Astrocyte (in vitro differentiated cells and primary cell): ENCODE results near the gene DUSP6. TPM values are rescaled to one million over a fixed set of nuclear protein-coding genes. Genes with fewer than 3 reads are reported as not detected.

Experiments
- DNase-seq: peaks from one replicate; pipeline ENCODE4 v3.0.0-alpha.2; 2010; ENCODE audit warnings: low read depth
- FAIRE-seq: peaks from 2 replicates; lab custom pipeline; 2011; peaks lifted over from hg19 to GRCh38; lab: Jason Lieb, UNC
- H2AFZ ChIP-seq: 2 replicates; pipeline ENCODE4 v1.6.0; 2012; ENCODE audit warnings: low read depth, low read length, inconsistent platforms
- H3K27ac ChIP-seq: 2 replicates; pipeline ENCODE4 v1.5.1; 2011; ENCODE audit warnings: low read depth, low read length, inconsistent platforms
- H3K27me3 ChIP-seq: 2 replicates; pipeline ENCODE4 v1.6.0; 2011; ENCODE audit warnings: low read length, inconsistent platforms; ENCODE audit not compliant: insufficient read depth
- H3K36me3 ChIP-seq: 2 replicates; pipeline ENCODE4 v1.5.1; 2011; ENCODE audit warnings: low read length, inconsistent platforms; ENCODE audit not compliant: insufficient read depth
- H3K4me1 ChIP-seq: 2 replicates; pipeline ENCODE4 v1.5.1; 2011; ENCODE audit warnings: low read length, inconsistent platforms; ENCODE audit not compliant: insufficient read depth
- H3K4me2 ChIP-seq: 2 replicates; pipeline ENCODE4 v1.6.0; 2012; ENCODE audit warnings: low read length, inconsistent platforms
- H3K4me3 ChIP-seq: 2 replicates; pipeline ENCODE4 v1.5.1; 2011; ENCODE audit warnings: low read depth, mild to moderate bottlenecking, low read length, inconsistent platforms; ENCODE audit not compliant: insufficient read depth
- H3K79me2 ChIP-seq: 2 replicates; pipeline ENCODE4 v1.6.0; 2012; ENCODE audit warnings: mild to moderate bottlenecking, low read length, inconsistent platforms; ENCODE audit not compliant: insufficient read depth
- H3K9ac ChIP-seq: 2 replicates; pipeline ENCODE4 v1.6.0; 2012; ENCODE audit warnings: mild to moderate bottlenecking, low read length, inconsistent platforms
- H3K9me3 ChIP-seq: 2 replicates; pipeline ENCODE4 v1.5.1; 2012; ENCODE audit warnings: low read depth, mild to moderate bottlenecking, low read length, inconsistent platforms; ENCODE audit not compliant: insufficient read depth
- H4K20me1 ChIP-seq: 2 replicates; pipeline ENCODE4 v1.6.0; 2012; ENCODE audit warnings: low read length, inconsistent platforms; ENCODE audit not compliant: insufficient read depth
- H3K27ac Mint-ChIP-seq: one replicate; pipeline ENCODE4 v1.8.0; 2021; ENCODE audit warnings: mild to moderate bottlenecking, mixed read lengths; ENCODE audit not compliant: unreplicated experiment
- H3K27me3 Mint-ChIP-seq: one replicate; pipeline ENCODE4 v1.8.0; 2021; ENCODE audit warnings: low read depth, mixed read lengths; ENCODE audit not compliant: unreplicated experiment
- H3K36me3 Mint-ChIP-seq: one replicate; pipeline ENCODE4 v1.8.0; 2021; ENCODE audit warnings: low read depth, mixed read lengths; ENCODE audit not compliant: unreplicated experiment
- H3K4me1 Mint-ChIP-seq: one replicate; pipeline ENCODE4 v1.8.0; 2021; ENCODE audit warnings: low read depth, mixed read lengths; ENCODE audit not compliant: unreplicated experiment
- H3K4me3 Mint-ChIP-seq: one replicate; pipeline ENCODE4 v1.8.0; 2021; ENCODE audit warnings: mild to moderate bottlenecking, moderate library complexity, mixed read lengths; ENCODE audit not compliant: unreplicated experiment
- H3K9me3 Mint-ChIP-seq: one replicate; pipeline ENCODE4 v1.8.0; 2021; ENCODE audit warnings: mild to moderate bottlenecking, mixed read lengths; ENCODE audit not compliant: unreplicated experiment
- EZH2 ChIP-seq: IDR thresholded peaks from 2 replicates; pipeline ENCODE4 v1.6.1; 2012; ENCODE audit warnings: mild to moderate bottlenecking, low read length, inconsistent platforms; ENCODE audit not compliant: insufficient read depth
- total RNA-seq: library from RNA; stranded (reverse); gene quantifications from 2 replicates; pipeline ENCODE4 v1.2.1, GENCODE V29; 2021
- TF ChIP-seq, protein P1 (sequence below): IDR thresholded peaks from 2 replicates; pipeline ENCODE4 v1.5.1; 2011; ENCODE audit warnings: low read depth, mild to moderate bottlenecking, inconsistent platforms, low read length, moderate library complexity; ENCODE audit not compliant: insufficient read depth

Gene DUSP6
- total RNA-seq, 1 donor from 2014 or later: 63.0 TPM

DNA sequence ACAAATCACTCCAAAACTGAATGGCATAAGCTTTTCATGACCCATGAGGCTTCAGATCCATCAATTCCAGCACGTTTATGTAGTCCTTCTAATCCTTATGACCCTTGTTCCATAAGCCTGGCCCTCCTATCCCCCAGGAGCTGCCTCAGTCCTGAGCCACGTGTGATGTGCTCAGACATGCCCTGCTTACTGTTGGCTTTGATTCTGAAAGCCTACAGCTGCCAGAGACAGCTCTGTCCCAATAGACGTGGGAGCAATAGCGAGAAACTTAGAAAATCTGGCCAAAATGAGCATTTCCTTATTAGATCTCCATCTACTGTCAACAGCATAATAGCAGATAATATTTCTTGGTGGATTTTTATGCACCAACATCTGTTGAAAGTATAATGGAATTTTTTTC is 33.2 kb downstream of the DUSP6 start:
- Histone ChIP-seq H3K4me1 (no peaks in the 10 kb centered on the region), H4K20me1 (no peaks in the 10 kb centered on the region), H2AFZ (no peak overlapping the region), H3K79me2 (no peaks in the 10 kb centered on the region), H3K9me3 (no peaks in the 10 kb centered on the region), H3K4me3 (no peak overlapping the region), H3K4me2 (no peak overlapping the region), H3K27ac (no peak overlapping the region), H3K36me3 (no peaks in the 10 kb centered on the region), H3K9ac (no peak overlapping the region), H3K27me3 (no peaks in the 10 kb centered on the region)
- no peak for DNase-seq
- FAIRE-seq: no peak
- no peak overlapping the region for H3K4me3 Mint-ChIP-seq
- peak overlapping the region; percentile 12 for H3K27ac Mint-ChIP-seq
- peaks cover 3% of the 10 kb centered on the region for H3K9me3 Mint-ChIP-seq
- no peaks in the 10 kb centered on the region for H3K36me3 Mint-ChIP-seq
- H3K27me3 Mint-ChIP-seq: no peaks in the 10 kb centered on the region
- TF ChIP-seq, protein P1, sequence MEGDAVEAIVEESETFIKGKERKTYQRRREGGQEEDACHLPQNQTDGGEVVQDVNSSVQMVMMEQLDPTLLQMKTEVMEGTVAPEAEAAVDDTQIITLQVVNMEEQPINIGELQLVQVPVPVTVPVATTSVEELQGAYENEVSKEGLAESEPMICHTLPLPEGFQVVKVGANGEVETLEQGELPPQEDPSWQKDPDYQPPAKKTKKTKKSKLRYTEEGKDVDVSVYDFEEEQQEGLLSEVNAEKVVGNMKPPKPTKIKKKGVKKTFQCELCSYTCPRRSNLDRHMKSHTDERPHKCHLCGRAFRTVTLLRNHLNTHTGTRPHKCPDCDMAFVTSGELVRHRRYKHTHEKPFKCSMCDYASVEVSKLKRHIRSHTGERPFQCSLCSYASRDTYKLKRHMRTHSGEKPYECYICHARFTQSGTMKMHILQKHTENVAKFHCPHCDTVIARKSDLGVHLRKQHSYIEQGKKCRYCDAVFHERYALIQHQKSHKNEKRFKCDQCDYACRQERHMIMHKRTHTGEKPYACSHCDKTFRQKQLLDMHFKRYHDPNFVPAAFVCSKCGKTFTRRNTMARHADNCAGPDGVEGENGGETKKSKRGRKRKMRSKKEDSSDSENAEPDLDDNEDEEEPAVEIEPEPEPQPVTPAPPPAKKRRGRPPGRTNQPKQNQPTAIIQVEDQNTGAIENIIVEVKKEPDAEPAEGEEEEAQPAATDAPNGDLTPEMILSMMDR: no peak
- TF ChIP-seq EZH2: no peak
- H3K4me1 Mint-ChIP-seq: no peaks in the 10 kb centered on the region

DNA sequence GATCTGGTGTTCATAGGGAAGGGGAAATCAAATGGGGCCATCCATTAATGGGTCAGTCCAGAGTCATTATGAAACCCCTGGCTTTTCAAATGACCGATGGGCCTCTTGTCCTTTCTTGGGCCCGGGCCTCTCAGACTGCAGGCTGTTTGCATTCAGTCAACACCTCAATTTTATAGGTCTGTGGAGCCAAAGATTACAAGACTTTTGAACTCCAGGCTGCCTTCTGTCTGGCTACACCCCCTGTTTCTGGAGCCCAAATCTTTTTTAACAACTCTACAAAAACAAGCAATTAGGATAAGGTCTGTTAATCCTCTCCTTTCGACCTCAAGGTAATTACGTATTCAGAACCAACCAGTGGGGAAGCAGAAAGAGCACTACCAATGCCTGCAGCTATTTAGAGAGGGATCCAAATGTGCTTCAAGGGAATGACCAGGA is 35.6 kb downstream of the DUSP6 start:
- Mint-ChIP-seq H3K36me3 (no peaks in the 10 kb centered on the region), H3K9me3 (peaks cover 3% of the 10 kb centered on the region), H3K4me3 (no peak overlapping the region), H3K4me1 (no peaks in the 10 kb centered on the region), H3K27me3 (no peaks in the 10 kb centered on the region), H3K27ac (no peak overlapping the region)
- TF ChIP-seq EZH2: no peak
- TF ChIP-seq, protein P1: no peak
- H3K27ac ChIP-seq: no peak overlapping the region
- H3K9me3 ChIP-seq: no peaks in the 10 kb centered on the region
- no peak overlapping the region for H3K9ac ChIP-seq
- no peaks in the 10 kb centered on the region for H3K36me3 ChIP-seq
- H4K20me1 ChIP-seq: no peaks in the 10 kb centered on the region
- no peak for FAIRE-seq
- H3K4me3 ChIP-seq: no peak overlapping the region
- H3K4me1 ChIP-seq: no peaks in the 10 kb centered on the region
- H3K27me3 ChIP-seq: no peaks in the 10 kb centered on the region
- no peaks in the 10 kb centered on the region for H3K79me2 ChIP-seq
- no peak overlapping the region for H3K4me2 ChIP-seq
- H2AFZ ChIP-seq: no peak overlapping the region
- DNase-seq: no peak

DNA sequence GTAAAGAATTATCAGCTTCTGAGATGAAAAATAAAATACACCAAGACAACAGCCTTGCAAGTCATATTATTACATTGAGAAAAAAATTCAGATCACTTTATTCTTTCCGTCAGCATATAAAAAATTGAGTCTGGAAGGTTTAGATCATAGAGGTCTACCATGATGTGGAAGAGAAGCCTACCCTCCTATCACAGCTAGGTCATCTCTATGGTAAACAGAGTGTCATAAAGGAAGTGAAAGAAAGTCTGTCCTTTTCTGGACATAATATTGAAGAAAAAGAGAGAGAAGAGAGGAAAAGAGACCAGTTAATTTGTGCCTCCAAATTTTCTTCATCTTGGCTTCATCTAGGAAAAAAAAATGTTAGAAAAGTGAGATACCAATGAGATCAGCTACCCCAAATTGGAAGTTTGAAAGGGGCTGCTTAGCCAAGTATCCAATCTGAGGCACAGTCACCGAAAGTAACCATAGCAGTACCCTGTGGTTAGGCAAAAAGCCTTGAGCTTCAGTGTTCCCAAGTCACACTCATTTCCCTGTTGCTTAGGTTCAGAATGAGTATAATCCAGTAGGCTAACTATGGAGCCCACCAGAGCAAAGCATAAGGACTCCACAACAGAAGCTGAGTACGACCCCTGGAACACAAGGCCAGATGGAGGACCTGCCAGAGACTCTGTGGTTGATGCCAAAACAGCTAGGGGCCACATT is 38.1 kb downstream of the DUSP6 start:
- TF ChIP-seq EZH2: no peak
- TF ChIP-seq, protein P1: no peak
- no peaks in the 10 kb centered on the region for H3K9me3 Mint-ChIP-seq
- no peak for FAIRE-seq

More for the DNA sequence above, 38.1 kb downstream of the DUSP6 start:
- Histone ChIP-seq H3K9ac (no peak overlapping the region), H4K20me1 (no peaks in the 10 kb centered on the region), H3K27me3 (no peaks in the 10 kb centered on the region), H3K79me2 (no peaks in the 10 kb centered on the region), H2AFZ (no peak overlapping the region), H3K4me2 (no peak overlapping the region), H3K4me3 (no peak overlapping the region), H3K36me3 (no peaks in the 10 kb centered on the region), H3K9me3 (no peaks in the 10 kb centered on the region), H3K4me1 (no peaks in the 10 kb centered on the region), H3K27ac (no peak overlapping the region)
- Mint-ChIP-seq H3K27ac (no peak overlapping the region), H3K36me3 (no peaks in the 10 kb centered on the region), H3K4me1 (peaks cover 5% of the 10 kb centered on the region), H3K27me3 (no peaks in the 10 kb centered on the region), H3K4me3 (no peak overlapping the region)
- no peak for DNase-seq
